ENCODE measurements around the gene NAPSA.

DNA sequence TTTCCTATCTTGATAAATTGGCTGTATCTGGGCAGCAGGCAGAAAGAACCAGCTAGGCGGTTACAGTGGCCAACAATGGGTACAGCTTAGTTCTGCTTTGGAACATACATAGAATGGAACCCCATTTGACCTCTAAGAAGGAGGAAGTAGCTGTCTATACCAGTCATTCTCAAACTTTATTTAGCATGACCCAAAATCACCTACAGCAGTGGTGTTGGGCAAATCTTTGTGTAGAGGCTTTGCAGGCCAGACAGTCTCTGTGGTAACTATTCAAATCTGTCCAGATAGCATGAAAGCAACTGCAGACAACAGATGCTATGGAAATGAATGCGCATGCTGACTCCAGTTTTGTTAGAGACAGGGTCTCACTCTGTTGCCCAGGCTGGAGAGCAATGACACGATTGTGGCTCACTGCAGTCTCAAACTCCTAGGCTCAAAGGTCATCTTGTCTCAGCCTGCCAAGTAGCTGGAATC, 24.3 kb downstream of the NAPSA start:
- TF ChIP-seq, protein P1, sequence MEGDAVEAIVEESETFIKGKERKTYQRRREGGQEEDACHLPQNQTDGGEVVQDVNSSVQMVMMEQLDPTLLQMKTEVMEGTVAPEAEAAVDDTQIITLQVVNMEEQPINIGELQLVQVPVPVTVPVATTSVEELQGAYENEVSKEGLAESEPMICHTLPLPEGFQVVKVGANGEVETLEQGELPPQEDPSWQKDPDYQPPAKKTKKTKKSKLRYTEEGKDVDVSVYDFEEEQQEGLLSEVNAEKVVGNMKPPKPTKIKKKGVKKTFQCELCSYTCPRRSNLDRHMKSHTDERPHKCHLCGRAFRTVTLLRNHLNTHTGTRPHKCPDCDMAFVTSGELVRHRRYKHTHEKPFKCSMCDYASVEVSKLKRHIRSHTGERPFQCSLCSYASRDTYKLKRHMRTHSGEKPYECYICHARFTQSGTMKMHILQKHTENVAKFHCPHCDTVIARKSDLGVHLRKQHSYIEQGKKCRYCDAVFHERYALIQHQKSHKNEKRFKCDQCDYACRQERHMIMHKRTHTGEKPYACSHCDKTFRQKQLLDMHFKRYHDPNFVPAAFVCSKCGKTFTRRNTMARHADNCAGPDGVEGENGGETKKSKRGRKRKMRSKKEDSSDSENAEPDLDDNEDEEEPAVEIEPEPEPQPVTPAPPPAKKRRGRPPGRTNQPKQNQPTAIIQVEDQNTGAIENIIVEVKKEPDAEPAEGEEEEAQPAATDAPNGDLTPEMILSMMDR (IDR thresholded peaks at IDR 0.05; ENCODE audit: low read depth, low read length), result no peak
- no peak for TF ChIP-seq EZH2phosphoT487 (IDR thresholded peaks at IDR 0.05; ENCODE audit: low read depth)
